Stimulated activated naive CD4-positive, alpha-beta T cell treated with Interleukin-2 at 50 U/mL for 16 hours (primary cell): ENCODE results near the gene PSEN1.

Experiments used
- DNase-seq: peaks from one replicate; lab custom pipeline; 2025; lab: John Stamatoyannopoulos, UW

Gene PSEN1

DNA sequence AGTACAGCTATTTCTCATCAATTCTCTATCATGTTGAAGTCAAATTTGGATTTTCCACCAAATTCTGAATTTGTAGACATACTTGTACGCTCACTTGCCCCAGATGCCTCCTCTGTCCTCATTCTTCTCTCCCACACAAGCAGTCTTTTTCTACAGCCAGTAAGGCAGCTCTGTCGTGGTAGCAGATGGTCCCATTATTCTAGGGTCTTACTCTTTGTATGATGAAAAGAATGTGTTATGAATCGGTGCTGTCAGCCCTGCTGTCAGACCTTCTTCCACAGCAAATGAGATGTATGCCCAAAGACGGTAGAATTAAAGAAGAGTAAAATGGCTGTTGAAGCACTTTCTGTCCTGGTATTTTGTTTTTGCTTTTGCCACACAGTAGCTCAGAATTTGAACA is 83.8 kb downstream of the PSEN1 start:
- DNase-seq: no peak

DNA sequence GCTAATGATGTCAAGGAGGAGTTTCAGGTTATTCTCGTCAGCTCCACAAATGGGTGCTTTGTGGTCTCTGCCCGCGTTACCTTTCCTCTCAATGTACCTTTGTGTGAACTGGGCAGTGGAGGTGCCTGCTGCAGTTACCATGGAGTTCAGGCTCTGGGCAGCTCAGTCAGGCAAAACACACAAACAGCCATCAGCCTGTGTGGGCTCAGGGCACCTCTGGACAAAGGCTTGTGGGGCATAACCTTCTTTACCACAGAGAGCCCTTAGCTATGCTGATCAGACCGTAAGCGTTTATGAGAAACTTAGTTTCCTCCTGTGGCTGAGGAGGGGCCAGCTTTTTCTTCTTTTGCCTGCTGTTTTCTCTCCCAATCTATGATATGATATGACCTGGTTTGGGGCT is 84.3 kb downstream of the PSEN1 start:
- no peak for DNase-seq

DNA sequence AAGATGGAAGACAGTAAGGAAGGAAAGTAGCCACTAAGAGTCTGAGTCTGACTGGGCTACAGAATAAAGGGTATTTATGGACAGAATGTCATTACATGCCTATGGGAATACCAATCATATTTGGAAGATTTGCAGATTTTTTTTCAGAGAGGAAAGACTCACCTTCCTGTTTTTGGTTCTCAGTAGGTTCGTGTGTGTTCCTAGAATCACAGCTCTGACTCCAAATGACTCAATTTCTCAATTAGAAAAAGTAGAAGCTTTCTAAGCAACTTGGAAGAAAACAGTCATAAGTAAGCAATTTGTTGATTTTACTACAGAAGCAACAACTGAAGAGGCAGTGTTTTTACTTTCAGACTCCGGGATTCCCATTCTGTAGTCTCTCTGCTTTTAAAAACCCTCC is 85.6 kb downstream of the PSEN1 start:
- no peak for DNase-seq

DNA sequence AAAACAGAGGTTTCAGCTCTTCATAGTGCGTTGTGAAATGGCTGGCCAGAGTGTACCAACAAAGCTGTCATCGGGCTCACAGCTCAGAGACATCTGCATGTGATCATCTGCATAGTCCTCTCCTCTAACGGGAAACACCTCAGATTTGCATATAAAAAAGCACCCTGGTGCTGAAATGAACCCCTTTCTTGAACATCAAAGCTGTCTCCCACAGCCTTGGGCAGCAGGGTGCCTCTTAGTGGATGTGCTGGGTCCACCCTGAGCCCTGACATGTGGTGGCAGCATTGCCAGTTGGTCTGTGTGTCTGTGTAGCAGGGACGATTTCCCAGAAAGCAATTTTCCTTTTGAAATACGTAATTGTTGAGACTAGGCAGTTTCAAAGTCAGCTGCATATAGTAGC is 86.7 kb downstream of the PSEN1 start:
- no peak for DNase-seq

DNA sequence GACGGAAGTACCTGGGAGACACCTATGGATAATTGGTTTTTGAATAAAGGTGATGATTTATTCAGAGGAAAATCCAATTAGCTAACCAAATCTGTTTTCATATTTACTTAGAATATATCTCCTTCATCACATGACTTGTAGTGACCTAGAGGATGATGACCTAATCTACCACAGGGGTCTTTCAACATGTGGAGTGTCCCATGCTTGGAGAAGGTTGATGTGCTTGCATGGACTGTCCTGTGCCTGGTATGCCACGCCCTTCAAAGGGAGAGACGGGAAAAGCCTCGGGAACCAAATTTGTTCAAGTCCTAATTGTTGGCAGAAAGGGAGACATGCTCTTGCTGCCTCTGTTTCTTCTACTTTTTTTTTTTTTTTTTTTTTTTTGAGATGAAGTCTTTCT is 89.2 kb downstream of the PSEN1 start:
- DNase-seq: no peak

DNA sequence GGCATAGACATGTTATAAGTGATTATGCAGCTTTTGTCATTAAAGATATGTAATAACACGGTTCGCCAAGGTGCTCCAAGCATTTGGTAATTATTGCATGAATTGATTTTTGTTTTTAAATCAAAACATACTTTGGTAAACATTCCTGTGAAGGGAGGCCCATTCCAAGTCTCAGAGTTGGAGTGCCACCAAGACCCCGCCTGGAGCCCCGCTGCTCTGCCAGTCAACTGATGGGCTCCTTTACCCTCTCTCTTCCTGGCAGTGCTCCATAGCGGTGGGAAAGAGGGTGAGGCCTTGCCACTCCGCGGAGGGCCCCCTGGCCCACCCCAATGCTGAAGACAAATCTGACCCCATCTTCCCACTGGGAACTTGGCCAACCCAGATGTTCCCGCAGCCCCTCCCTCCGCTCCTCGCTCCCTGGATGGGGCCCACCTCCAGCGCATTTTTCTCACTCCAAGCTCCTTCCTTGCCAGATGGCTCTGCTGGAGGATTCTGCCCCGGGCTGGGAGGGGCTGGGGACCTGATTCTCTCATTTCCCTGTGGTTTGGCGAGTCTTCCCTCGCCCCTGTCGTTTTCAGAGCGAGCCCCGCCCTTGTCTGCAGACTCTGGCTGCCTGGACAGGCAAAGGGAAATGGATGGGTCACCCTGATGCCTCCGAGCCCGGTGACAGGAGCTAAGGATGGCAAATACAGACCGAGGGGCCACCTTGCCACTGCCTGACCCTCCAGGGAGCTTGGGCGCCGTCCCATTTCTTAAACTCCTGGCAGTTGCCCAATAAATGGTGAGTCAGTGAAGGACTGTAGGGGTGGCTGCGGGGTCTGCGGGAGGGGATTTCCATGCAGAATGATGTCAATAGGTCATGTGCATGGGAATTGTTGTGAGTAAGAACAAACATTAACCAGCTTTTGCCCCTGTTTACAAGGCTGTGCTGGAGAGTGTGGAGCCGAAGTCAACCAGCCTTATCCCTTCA is 91.8 kb downstream of the PSEN1 start:
- DNase-seq: no peak

DNA sequence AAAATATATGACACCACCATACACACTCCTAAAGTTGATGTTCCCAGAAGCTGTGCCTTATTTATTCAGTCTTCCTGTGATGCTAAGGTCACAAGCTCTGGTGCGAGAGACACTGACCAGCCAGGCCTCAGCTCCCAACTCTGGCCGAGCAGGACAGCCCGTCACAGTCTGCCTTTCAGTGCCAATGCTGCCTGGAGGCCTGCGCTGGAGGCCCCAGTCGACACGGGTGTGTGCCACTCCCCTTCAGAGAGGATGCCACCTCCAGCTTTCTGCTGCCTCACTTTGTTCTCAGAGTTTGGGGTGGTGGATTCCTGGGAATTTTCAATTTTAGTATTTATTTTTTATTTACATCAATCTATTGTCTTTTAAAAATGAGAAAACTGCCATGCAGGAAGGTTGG is 93.7 kb downstream of the PSEN1 start:
- DNase-seq: no peak

DNA sequence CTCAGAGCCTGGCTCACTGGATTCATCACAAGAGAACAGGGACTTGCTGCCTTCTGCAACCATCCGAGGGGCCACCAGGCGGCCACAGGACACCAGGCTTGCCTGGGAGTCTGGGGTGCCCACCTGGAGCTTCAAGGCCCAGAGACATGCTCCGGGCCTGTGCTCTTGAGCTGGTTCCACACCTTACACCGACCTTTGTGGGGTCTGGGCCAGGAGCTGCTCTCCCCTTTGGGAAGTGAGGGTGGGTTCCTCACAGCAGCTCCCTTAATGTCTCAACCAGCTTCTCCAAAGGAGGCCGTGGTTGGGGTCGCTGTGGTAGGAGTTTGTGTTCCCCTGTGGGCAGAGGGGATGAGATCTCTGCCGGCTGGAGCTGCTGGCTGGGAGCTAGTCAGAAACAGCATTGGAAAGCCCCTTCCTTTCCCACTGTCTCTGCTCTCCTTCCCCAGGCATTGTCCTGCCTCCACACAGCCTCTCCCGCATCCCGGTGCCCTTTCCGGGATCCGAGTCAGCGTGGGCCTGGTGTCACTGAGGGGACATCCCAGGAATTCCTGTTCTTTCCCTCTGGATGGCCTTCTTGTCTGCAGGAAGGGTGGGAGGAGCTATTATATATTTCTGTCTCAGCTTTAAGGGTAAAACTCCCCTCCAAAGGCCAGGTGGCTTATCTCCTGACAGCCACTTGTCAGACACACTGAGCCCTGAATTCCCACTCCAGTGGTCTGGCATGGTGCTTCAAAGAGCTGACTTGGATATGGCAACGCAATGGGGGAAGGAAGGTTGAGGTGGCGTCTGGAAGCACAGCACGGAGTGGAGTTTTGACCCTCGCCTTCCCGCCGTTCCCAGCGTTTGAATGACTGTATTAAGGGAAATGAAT is 95.9 kb downstream of the PSEN1 start:
- DNase-seq: no peak

DNA sequence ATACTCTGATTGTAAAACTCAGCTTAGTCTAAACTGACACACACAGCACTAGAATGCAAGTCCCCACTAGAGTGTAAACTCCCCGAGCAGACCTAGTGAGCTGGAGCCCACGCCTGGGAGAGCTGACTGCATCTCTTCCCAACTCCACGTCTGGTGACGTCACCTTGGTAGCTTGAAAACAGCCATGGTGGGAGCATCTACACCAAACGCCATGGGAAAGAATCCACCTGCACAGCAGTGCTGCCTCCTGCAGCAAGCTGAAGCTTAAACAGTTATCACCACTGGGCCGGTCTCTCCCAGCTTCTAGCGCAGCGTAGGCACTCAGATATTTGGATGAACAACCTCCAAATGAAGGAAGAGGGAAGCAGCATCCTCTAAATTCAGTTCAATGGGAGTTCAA is 96.7 kb downstream of the PSEN1 start:
- no peak for DNase-seq

DNA sequence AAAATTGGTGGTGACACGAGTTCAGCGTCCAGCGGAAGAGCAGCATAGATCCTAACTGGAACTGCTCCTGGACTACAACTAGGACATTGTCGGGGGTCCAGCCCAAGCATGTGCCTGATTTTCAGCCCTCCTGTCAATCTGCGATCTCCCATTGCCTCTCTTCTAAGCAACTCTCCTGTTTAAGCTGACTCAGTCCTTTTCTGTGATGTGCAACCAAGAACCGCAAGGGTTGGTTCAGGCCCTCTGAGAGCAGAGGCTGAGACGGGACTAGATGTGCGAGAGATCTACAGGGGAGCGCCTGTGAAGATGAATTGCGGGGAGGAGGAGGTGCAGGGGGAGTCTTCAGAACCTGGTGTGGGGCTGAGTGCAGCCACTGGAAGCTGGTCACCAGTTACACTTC is 97.3 kb downstream of the PSEN1 start:
- no peak for DNase-seq

DNA sequence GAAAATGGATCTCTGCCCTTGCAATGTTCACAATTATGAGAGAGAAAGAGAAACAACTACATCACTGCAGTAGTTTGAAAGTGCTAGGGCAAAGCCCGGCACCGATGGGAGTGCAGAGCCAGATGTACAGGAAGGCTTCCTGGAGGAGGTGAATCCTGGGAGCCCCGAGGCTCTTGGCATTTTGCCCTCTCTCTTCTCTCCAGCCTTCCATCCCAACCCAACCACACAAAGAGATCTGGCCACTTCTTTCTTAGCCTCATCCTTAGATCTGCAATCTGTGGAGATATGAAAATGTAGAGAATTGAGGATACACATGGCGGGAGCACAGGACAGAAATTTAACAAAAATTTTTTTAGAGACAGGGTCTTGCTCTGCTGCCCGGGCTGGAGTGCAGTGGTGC is 97.7 kb downstream of the PSEN1 start:
- DNase-seq: no peak

DNA sequence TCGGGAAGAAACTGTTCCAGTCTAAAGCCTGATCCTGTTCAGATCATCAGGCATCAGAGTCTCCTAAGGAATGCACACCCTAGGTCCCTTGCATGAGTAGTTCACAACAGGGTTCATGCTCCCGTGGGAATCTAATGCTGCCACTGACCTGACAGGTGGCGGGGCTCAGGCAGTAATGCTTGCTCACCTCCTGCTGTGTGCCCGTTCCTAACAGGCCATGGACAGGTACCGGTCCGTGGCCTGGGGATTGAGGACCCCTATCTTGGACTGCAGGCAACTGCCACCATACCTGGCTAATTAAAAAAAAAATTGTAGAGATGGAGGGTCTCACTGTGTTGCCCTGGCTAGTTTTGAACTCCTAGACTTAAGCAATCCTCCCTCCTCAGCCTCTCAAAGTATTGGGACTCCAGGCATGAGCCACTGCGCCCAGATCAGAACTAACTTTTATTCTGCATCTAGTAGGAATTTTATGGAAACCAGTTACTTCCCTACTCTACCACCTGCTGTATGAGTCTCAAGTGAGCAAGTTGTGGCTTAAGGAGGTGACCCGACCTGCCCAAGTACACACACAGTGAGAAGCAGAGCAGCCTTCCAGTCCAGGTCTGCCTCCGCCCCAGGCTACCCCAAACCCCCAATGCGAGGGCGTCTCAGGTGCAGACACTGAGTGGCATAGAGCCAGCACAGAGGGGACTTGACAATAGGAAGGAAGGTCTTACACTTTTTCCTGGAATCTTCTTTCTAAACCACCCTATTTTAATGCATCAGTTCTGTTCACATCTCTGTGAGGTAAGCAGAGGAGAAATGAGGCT is 98.5 kb downstream of the PSEN1 start:
- no peak for DNase-seq

DNA sequence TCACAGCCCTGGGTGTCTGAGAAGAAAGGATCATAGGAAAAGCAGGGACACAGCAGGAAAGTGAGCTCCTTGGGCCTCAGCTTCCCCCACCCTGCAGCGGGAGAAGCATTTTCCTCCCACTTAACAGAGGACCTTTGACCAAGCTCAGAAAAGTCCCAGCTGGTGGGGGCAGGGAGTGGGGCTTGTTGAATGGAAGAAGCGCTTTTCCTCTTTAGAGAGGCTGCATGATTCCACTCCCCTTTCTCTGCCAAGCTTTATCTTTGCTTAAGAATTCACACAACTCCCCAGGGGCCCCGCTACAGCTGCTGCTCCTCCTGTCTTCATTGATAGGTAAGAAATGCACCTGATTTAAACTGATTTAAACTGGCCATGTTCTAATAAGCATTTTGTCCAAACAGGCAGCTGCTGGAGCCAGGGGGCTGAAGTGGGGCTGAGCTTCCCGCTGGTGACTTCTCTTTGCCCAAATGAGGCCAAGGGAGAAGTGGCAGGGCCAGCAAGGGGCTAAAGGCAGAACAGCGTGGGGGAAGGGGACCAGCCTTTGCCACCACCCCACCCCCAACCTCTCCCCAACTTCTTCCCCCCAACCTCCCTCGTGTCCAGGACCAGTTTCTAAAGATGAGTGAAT is 99.3 kb downstream of the PSEN1 start:
- DNase-seq: no peak

DNA sequence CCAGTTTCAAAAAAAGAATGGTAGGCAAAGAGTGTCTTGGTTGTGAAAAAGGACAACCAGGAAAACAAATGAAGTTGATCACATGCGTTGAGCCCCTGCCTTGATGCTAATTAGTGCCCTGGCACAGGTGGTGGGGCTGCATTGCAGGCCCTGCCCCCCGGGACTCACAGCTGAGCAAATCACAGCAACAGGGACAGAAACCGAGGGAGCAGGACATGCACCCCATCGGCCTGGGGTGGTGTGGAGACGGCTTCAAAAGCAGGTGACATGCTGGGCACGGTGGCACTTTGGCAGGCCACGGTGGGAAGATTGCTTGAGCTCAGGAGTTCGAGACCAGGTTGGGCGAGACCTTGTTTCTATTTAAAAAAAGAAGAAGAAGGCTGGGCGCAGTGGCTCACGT is 99.8 kb downstream of the PSEN1 start:
- DNase-seq: no peak

DNA sequence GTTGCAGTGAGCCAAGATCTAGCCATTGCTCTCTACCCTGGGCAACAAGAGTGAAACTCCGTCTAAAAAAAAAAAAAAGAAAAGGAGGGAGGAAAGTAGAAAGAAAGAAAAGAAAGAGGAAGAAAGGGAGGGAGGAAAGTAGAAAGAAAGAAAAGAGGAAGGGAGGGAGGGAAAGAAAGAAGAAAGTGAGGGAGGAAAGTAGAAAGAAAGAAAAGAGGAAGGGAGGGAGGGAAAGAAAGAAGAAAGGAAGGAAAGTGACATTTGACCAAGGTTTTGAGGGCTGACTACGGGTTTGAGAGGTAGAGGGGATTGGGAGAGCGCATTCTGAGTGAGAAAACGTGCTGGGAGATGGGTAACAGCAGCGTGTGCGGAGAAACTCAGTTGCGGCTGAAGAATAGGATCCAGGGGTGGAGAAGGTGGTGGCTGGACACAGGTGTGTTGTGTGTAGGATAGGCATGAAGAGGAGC is 100.5 kb downstream of the PSEN1 start:
- DNase-seq: no peak

DNA sequence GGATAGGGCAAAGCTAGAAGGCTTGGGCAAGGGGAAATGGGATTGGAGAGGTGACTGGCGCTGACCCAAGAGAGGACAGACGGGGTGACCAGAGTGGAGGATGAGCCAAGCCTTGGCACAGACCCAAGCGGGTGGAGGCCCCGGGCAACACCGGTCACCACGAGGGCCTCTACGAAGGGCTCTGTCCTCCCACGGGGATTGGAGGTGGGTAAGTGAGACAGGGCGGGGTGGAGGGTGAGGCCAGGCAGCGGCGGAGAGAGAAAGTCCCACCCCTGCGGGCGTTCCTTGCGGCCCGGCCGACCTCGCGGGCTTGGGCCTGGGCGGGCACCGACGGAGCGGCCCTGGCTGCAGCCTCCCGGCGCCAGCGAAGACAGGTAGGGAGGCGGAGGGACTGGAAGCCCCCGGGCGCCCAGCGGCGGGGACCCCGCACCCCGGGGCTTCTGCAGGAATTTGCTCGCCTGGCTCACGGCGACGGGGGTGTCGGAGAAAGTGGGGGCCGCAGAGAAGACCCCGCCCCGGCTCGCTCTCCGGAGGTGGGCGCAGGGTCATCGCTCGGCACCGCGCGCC is 101.0 kb downstream of the PSEN1 start, which contains the start of gene PAPLN:
Gene PAPLN, plus strand, starts transcription at position 288 of the 567 bp plus-strand sequence. CDS start 2,273 bp downstream, outside the sequence.
- no peak for DNase-seq

DNA sequence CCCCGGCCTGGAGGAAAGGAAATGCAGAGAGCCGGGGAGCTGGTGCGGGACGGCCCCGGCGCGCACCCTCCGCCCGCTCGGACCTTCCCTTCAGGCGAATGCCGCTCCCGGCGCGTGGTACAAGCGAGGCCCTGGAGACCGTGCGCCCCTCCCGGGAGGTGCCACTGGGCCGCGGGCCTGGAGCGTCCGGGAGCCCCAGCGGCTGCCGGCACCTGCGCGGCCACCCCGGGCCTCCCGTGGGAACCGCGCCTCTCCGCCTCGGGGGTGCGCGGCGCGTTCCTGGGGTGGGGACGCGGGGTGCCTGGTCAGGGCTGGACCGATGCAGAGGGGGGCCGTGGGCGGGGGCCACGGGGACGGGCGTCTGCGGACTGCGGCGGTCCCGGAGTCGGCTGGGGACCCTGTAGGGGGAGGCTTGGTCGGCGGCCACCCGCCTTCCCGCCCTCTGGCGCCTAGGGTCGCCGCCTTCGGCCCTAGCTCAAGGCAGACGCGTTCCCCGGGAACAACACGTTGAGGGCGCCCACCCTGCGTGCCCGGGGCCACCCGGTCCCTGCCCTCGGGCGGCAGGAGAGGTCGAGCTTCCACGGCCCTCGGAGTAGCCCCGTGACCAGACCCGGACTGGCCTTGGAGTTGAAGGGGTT is 101.6 kb downstream of the PSEN1 start:
- no peak for DNase-seq

DNA sequence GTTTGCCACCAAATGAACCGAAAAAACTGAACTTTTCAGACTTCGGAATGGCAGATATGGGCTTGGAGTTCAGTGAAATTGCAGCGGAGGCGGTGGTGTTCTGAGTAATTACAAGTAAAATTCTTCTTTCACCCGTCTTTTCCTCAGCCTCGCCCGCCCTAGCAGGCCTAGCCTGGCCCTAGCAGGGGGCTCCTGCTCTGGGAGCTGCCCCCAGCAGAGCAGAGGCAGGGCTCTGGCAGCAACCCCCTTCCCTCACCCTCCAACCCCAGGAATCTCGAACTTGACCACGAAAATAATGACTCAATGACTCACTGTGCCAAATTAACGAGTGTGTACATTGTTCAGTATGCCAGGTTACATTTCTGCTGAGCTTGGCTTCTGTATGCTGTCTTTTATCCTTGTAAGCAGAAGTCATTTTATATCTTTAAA is 102.1 kb downstream of the PSEN1 start:
- DNase-seq: no peak

DNA sequence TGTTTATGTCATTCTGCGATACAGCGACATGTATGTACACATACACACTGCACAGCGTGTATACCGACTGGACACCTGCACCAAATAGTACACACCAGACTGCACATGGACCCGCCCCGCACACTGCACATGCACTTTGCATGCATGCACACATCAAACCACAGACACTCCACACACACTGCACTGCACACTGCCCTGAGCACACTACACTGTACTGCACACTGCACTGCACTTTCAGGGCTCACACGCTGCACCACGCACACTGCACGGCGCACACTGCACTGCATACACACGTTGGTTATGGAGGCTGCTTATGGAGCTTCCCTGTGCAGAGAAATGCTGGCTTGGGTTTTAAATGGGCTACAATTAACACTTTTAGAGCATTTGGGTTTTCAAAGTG is 102.6 kb downstream of the PSEN1 start:
- no peak for DNase-seq

DNA sequence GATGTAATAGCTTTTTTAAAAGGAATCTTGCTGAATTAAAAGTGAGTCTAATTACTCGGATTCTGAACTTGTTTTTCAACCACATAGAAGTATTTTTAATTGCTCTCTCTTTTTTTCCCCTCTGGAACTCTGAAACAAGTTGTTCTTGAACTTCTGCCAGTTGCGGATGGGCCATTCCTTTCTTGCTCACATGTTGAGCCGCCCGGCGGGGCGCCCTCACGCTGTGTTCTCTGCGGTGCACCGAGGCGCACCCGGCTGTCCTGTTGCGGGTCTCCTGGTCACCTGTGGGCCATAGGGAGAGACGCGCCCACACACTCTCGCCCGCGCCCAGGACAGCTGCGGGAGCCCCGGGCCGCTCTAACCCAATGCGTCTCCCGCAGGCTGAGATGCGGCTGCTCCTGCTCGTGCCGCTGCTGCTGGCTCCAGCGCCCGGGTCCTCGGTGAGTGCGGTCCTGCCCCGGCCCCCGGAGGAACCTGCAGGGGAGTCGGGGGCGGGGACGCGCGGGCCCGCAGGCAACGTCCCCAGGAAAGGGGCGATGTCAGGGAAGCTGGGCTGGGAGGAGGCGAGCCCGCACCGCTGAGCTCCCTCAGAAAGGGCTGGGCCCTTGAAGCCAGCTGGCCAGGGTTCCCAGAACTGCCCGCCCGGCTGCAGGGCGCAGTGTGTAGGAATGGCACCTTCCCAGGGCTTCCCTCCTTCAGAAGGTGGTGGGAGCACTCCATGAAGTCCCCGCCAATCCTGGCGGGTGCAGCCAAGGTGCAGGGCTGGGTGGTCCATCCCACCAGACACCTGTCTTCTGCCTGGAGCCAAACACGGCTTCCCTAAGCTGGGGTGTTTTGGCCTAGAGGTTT is 103.3 kb downstream of the PSEN1 start:
- no peak for DNase-seq
